ENCODE results near the gene UGT1A10.

DNA sequence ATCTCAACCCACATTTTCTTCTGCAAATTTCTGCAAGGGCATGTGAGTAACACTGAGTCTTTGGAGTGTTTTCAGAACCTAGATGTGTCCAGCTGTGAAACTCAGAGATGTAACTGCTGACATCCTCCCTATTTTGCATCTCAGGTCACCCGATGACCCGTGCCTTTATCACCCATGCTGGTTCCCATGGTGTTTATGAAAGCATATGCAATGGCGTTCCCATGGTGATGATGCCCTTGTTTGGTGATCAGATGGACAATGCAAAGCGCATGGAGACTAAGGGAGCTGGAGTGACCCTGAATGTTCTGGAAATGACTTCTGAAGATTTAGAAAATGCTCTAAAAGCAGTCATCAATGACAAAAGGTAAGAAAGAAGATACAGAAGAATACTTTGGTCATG, 131.8 kb downstream of the UGT1A10 start:
- TF ChIP-seq, protein P1, sequence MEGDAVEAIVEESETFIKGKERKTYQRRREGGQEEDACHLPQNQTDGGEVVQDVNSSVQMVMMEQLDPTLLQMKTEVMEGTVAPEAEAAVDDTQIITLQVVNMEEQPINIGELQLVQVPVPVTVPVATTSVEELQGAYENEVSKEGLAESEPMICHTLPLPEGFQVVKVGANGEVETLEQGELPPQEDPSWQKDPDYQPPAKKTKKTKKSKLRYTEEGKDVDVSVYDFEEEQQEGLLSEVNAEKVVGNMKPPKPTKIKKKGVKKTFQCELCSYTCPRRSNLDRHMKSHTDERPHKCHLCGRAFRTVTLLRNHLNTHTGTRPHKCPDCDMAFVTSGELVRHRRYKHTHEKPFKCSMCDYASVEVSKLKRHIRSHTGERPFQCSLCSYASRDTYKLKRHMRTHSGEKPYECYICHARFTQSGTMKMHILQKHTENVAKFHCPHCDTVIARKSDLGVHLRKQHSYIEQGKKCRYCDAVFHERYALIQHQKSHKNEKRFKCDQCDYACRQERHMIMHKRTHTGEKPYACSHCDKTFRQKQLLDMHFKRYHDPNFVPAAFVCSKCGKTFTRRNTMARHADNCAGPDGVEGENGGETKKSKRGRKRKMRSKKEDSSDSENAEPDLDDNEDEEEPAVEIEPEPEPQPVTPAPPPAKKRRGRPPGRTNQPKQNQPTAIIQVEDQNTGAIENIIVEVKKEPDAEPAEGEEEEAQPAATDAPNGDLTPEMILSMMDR (IDR thresholded peaks at IDR 0.05): no peak
- no peak for TF ChIP-seq POLR2A (IDR thresholded peaks at IDR 0.05)

All from vagina (tissue), 2 donors.